HT-29 (cell line): ENCODE measurements around the gene MAP3K9. TPM values are rescaled to one million over a fixed set of nuclear protein-coding genes. Genes with fewer than 3 reads are reported as not detected.

Experiments used
- DNase-seq: peaks from one replicate; pipeline ENCODE4 v3.0.0-alpha.2; 2015; ENCODE audit warnings: low spot score
- total RNA-seq: library from RNA; depleted of rRNA; stranded (reverse); fragments of >200 nt; shearing (Covaris generic); gene quantifications from 2 replicates; pipeline ENCODE4 v1.2.3, GENCODE V29; 2014

Gene MAP3K9
- total RNA-seq, 1 experiment from 2014 or later: 5.9 TPM

DNA sequence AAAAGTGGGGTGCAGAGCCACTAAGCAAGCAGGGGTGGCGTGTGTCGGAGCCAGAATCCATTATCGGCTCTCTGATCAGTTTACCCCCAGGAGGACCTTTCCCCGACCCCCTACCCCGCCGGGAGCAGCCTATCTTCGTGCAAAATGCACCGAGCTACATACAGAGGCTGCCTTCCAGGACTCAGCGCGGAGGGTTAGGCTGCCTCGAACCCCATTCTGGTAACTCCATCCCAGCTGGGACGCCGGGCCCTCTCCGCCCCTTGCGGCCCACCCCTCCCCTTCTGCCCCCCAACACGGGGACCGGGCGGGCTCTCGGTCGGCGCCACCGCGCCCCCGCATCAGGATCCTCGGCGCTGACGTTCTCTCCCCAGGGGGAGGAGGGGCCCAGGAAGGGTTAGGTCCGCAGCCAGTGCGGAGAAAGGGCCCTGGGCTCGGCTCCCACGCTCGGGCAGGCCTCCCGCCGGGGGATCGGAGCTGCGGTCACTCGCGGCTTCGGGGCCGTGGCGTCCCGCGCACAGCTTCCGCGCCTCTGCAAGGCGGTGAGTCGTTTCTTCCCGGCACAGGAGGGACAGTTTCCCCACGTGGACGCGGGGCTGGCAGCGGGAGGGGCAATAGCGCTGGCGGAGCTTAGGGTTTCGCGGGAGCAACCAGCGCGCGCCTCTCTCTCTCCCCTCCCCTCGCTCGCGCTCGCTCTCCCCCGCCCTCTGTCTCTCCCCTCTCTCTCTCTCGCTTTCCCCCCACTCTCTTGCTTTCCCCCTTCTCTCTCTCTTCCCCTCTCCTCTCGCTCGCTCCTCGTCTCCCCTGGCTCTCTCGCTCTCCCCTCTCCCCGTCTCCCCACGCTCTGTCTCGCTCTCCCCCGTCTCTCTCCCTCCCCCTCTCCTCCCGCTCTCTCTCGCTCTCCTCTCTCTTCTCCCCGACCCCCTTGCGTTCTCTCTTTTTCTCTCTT lies 12.5 kb upstream of the MAP3K9 start:
- DNase-seq: no peak

DNA sequence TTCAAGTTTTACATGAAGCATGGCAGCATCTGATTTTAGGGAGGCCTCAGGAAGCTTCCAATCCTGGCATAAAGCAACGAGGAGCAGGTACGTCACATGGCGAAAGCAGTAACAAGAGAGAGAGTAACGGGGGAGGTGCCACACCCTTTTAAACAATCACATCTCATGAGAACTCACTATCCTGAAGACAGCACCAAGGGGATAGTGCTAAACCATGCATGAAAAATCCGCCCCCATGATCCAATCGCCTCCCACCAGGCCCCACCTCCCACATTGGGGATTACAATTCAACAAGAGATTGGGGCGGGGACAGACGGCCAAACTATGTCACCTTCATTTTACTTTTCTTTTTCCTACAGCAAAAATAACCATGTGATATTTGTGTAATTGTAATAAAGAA lies 7.2 kb upstream of the MAP3K9 start:
- no peak for DNase-seq

DNA sequence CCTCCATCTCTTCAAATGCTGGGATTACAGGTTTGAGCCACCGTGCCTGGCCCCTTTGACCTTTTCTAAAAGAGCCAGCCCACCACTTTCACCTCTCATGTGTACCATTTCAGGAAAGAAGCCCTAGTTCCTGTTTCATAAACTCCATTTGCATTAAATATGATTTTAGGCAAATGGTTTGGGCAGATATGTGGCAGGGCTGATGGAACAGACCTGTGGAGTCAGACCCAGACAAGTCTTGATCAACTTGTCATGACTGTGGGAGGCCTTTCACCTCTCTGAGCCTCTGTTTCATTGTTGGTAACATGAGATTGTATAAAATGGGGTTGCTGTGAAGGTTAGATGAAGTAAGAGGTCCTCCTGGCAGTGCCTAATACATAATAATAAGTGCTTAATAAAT lies 5.2 kb upstream of the MAP3K9 start:
- DNase-seq: no peak

DNA sequence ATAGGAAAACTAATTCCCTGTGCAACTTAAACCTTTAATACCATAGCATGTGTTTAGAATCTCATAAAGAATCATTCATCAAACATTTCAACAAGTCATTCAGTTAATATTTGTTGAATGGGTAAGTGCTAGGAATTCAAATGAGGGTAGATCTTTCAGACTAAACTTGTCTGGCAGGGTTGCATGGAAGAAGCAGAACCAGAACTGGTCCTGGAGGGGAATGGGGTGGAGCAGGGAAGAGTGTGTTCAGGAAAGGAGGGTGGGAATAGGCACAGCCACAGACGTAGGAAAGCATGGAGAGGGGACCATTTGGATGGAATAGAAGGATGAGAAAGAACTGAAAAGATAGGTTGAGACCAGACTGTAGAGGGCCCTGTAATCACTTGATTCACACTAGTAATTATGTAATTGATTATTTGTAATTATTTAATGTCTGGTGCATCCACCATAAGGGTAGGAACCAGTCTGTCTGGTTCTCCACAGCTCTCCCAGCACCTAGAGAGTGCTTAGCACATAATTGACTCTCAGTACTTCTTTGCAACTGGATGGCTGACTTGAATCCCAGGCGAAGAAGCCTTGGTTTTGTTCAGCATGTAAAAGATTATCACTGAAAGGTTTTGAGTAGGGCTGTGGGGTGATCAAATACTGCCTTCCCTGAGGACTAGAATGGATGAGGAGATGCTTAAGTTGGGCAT lies 3.0 kb upstream of the MAP3K9 start:
- peak; percentile 60 for DNase-seq

DNA sequence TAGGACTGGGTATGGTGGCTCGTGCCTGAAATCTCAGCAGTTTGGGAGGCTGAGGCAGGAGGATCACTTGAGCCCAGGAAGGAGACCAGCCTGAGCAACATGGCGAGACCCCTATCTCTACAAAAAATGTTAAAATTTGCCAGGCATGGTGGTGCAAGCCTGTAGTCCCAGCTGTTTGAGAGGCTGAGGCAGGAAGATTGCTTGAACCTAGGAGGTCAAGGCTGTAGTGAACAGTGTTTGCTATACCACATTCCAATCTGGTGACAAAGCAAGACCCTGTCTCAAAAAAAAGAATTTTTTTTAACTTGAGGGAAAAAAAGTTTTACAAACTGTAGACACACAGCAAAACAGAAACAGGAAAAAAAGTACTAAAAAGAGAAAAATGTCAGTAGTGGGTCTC lies 2.3 kb upstream of the MAP3K9 start:
- DNase-seq: no peak

DNA sequence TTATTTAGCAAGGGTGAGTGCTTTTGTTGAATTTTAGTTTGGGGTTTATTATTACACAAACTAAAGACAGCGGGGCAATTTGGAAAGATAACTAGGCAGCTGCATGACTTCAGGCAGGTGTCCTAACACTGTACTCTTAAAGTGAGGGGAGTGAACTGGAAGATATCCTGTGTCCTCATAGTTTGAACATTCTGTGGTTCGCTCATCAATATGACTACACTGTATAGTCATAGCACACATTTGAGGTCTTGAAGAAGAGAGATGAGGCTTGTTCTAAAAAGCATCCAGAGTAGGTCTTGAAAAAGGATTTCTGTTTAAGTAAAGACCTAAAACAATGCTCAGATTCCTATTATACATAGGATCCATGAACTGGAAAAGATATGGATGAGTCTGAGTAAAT lies 1.7 kb upstream of the MAP3K9 start:
- DNase-seq: no peak

DNA sequence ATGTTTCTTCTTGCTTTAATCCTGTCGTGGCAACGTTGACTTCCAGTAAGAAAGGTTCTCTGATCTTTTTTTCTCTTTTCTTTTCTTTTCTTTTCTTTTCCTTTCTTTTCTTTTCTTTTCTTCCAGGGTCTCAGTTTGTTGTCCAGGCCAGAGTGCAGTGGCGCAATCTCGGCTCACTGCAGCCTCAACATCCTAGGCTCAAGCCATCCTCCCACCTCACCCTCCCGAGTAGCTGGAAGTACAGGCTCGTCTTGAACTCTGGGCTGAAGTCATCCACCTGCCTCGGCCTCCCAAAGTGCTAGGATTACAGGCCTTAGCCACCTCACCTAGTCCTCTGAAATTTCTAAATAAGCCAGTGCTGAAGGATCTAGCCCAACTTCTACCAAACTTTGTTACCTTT lies 1.3 kb upstream of the MAP3K9 start:
- no peak for DNase-seq

DNA sequence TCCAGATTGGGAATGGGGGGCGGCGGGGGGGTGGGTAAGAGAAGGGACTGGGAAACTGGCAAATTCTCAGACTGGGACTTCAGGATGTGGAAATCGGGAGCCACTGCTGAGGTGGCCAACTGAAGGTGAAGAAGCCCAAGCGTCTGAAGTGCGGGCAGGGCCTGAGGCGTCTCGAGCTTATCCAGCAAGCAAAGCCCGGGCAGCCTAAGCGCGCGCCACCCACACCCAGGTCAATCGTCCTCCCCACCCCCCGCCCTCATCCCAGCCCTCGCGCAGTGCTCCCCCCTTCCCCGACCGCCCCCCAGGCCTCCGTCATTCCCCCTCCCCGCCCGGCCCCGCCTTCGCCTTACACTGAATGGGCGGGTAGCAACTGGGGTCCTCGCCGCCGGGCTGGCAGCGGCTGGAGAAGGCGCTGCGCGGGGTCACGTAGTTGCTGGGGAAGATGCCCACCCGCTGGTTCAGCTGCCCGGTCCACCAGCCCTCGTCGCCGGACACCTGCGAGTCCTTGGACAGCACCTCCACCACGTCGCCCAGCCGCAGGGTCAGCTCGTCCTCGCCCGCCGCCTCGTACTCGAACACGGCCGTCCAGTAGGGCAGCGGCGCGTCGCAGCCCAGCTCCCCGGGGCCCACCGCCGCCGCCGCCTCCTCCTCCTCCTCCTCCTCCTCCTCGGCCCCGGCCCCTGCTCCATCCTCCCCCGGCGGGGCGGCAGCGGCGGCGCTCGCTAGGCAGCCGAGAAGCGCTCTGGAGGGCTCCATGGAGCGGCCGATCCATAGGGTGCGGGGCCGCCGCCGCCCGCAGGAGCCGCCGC lies 693 bp downstream of the MAP3K9 start:
- DNase-seq: no peak

DNA sequence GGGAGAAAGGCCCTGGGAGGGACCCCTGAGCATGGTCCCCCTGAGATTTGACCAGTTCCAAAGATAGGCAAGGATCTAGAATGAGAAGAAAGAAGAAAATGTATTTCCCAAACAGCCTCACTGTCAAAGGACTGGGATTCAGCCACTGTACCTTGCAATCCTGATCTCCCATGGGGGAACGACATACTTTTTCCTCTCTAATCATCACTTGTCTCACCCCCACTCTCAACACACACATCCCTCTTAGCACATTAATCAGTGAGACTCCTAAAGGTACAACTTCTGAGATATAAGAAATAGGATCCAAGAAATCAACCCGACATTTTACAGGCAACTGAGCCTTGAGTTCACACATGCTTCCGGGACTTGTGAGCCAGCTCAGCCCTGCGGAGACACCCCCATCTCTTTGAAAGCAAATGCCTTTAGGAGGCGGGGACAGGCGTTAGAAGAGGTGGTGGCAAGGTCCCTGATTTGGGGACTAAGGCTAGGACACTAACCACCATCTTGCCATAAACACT lies 1.4 kb downstream of the MAP3K9 start:
- peak; percentile 55 for DNase-seq

DNA sequence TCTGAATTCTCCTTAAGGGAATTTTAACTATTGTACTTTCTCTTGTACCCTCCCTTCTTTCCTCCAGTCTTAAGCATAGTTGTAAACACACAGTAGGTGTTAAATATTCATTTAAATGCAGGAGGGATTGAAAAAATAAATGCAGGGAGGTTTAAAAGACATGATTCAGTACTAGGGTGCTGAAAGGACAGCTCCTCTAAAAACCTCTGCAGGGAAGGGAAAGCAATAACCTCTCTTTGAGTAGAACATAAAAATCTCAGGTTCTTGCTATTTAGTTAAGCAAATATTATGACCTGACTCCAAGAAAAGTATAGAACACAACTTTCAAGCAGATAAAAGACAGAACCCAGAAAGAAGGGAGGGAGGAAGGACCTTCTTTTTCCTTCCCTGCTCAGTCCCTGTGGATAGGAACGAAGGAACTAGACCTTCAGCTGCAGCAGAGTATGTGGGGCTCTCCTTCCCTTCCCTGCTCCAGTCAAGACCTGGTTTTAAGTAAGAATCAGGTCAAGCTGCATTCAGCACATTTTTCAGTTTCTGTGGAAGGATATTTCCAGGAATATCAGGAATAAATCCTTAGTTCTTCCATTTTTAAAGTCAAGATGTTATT lies 4.7 kb downstream of the MAP3K9 start:
- no peak for DNase-seq

DNA sequence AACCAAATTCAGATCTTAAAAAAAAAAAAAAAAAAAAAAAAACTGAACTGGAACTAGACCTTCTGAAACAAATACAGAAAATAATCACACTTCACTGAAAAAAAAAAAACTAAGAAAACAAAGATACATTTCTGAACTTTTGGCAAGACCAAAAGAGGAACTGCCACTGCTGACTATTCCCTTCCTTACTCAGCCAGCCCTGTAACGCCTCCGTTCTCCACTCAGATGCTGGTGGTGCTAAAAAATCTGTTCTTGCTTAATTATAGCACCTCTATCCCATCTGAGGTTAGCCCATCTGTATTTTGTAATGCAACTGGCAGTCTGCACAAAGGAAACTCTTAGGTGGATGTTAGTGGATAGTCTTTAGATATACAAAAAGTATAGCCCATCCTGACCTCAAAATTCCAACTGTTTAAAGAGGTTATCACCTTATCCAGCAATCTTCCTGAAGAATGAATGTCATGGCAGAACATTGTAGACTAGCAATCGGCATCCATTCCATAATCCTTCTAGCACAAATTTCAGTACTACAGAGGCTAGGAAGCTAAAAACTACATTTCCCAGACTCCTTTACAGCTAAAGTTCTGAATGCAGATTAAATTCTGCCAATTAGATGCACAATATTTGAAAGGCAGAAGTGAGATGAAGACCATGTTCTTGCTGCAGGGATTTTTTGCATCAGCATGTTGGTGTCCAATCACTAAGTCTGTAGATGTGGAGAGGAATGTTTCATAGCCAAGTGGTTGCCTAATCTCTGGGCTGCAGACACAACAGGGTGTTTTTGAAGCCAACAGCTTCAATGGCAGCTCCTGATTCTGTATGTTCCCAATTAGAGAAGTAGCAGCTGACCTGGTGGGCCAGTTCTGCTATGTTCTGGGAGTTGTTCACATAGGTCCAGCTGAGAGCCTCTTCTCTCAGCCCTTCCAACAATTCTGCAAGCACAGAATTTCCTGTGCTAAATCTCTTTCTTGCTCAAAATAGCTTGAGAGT lies 5.7 kb downstream of the MAP3K9 start:
- DNase-seq: no peak

DNA sequence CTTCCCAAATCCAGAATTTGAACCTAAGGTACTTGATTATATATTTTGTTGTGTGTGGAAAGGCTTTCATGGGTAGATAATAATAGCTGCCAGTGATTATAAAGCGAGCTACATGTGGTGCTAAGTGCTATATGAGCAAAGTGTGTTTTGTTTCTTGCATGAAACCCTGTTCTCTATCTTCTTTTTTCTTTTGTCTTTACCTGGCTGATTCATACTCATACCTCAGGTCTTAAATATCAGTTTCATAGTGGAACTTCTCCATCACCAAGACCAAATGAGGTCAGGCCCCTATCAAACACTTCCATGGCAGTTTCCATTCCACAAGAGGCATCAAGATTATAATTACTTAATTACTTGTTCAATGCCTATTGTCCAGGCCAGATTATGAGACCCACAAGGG lies 6.9 kb downstream of the MAP3K9 start:
- no peak for DNase-seq

DNA sequence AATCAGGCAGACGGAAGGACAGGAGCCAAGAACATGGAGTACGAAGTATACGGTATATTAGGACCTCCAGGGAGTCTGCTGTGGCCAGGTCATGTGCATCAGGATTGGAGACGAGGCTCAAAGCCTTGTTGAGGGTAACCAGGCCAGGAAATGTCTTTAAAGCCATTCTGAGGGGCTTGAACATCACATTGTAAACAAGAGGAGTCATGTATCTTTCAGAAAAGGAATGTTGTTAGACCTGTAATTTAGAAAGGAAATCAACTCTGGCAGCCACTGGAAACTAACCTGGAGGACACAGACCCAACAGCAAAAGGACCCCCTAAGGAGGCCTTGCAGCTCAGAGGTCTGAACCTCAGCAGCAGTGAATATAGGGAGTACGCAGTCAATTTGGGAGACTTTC lies 7.5 kb downstream of the MAP3K9 start:
- no peak for DNase-seq

DNA sequence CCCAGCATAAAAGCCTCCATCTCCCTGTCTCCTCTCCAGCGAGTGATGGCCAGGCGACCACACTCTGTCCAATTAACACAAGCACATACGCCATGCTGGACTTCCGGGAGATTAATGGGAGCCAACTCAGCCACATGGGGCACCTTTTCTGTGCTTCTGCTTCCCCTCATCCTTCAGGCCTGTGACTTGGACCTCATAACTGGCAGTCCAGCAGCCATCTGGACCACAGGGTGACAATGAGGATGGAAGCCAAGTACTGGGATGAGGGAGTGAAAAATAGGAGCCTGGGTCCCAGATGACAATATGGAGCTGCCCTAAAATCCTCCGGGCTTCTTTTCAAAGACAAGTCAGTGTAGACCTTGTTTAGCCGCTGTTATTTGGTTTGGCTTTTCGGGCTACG lies 12.8 kb downstream of the MAP3K9 start:
- DNase-seq: no peak

DNA sequence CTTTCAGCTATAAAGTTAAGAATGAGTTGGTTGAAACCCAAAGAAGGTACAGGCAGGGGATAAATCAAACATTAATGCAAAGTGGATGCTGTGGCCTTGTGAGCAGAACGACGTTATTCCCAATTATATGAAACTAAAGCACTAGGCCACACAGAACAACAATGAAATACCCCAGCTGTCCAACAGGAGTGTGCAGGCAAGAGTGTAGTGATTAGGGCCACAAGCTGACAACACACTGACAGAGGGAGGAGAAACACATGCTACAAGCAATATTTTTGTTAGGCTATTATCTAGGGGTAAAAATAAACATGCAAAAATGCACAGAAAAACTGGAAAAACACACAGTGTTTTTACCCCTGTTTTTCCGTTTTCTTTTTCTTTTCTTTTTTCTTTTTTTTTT lies 15.0 kb downstream of the MAP3K9 start:
- DNase-seq: no peak

DNA sequence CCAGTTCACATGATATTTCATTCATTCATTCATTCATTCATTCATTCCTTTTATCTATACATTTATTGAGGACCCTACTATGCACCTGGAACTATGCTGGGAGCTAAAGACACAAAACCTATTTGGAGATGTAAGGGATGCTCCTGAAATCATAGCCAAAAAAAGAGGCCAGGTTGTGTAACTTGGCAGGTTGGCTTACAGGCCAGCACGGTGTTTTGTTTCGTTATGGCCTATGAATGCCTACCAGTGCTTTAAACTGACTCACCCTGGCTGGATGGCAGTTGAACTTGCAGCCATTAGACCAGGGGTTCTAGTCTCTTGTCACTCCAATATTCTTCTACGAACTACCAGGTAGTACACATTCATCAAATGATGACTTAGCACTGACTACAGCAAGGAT lies 15.7 kb downstream of the MAP3K9 start:
- DNase-seq: no peak

DNA sequence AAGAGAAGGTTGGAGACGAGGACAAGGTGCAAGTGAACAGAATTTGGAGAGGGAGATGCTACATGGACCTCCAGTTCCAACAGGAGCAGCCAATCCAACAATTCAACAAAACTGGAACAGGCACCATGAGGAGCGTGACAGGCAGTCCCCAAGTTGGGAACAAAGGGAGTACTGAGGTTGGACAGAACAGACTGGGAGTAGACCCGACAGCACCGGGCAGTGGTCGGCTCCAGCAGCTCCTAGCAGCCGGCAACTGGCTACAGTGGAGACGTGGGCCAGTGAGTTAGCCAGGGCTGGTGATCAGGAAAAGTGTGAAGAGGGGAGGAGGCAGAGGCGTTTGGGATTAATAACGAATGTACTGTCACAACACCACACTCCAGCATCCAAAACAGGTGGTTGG lies 16.4 kb downstream of the MAP3K9 start:
- DNase-seq: no peak

DNA sequence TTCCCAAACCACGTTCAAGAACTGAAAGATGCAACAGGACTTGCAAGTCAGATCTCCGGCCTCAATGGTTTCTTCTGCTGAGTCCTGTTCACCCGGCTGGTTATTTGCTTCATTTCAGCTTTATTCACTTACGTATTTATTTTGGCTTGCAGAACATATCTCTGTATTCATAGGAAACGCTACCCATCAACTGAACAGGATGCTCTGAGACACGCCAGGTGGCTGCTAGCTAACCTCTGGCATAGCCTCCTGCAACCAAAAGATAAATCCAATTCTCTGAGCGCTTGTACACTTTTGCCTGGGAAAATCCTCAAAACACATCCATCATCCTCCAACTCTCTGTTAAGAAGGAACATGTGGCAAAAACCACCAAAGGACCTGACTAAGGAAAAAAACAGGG lies 17.3 kb downstream of the MAP3K9 start:
- no peak for DNase-seq

DNA sequence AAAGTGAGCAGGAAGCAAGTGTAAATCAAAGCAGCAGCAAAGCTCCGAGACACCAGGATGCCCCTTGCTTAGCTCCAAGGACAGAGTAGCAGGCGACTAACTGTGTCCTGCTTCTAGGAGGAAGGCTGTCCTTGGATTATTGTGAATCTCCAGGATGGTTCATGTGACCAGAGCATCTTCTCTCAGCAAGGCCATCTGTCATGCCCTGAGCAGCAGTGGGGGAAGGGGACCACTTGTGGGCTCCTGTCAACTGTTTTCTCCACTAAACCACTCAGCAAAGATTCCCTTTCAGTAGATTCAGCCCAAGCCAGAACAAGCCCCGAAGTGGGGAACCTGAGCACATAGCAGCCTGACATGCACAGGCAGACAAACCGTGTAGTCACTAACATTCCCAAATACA lies 19.4 kb downstream of the MAP3K9 start:
- no peak for DNase-seq

DNA sequence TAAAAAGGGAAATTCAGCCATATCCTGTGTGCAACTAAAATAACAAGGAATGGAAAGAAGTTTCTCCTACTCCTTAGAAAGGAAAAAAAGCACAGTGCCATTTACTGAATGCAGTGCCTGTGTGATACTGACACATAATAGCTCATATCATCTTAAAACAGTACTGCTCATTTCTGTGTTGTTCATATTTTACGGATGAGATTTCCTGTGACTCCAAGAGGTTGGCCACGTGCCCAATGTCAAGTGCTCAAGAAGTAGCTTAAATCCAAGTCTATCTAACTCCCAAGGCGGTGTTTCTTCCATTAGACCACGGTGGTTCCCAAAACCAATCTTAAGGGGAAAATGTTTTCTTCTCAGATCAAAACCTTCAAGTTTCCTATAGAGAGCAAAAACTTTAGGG lies 20.0 kb downstream of the MAP3K9 start:
- DNase-seq: no peak
